Gastrocnemius medialis (tissue), 4 donors: ENCODE results near the gene PPP3CA.

Experiments used
- CTCF ChIP-seq, 5 experiments: fragments of 450-650 bp in 3 of 5; fragments of 200-600 bp in 2 of 5; sonication (generic) in 2 of 5; IDR thresholded peaks in 4 of 5; conservative IDR thresholded peaks in 1 of 5; 1 replicate in 4 of 5; 2 replicates in 1 of 5; pipeline ENCODE4 v1.5.1; 2016 to 2019; ENCODE audit warnings: antibody characterized with exemption in 5 of 5, mild to moderate bottlenecking in 3 of 5, moderate library complexity in 3 of 5
- POLR2A ChIP-seq, 2 donors: fragments of 450-650 bp; IDR thresholded peaks; one replicate each; pipeline ENCODE4 v1.6.1; 2017; ENCODE audit warnings: antibody characterized with exemption in 2 of 2, mild to moderate bottlenecking in 2 of 2, moderate library complexity in 2 of 2

GRCh38 chr4:101103381-101104142 lies 243.8 kb downstream of the PPP3CA start:
- no peak for TF ChIP-seq POLR2A (IDR thresholded peaks at IDR 0.05)
- no peak for TF ChIP-seq CTCF (IDR thresholded peaks at IDR 0.05 in 4 of 5, conservative IDR thresholded peaks at IDR 0.05 in 1 of 5)
